GM15510 (cell line): ENCODE results near the gene MIAT.

ENCODE experiments used
- POLR2A ChIP-seq: IDR thresholded peaks from 3 replicates; pipeline ENCODE4 v1.6.1; 2011; ENCODE audit warnings: borderline replicate concordance; ENCODE audit not compliant: insufficient read length; ENCODE audit errors: extremely low read depth

The MIAT gene

DNA sequence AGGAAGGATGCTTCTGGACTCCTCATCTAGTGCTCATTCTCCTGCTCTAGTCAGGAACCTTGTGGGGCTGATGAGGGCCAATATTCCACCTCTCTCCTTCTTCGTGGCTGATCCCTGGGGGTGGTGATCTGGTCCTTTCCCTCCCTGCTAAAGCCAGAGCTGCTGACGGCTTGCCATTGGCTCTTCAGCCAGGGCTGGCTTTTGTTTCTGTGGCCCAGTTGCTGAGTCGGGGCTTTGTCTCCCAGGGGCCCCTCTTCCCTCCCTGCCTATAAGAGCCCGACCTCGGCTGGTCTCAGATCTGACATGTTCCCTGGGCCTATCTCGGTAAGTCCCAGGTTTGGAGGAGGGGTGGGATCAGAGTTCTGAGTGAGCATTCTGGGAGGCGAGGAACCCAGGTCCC is 35.7 kb upstream of the MIAT start, which contains the start of gene CRYBA4:
CRYBA4 (plus strand) TSS at position 301 of the 400 bp plus-strand sequence. CDS start 634 bp downstream, outside the sequence.
- TF ChIP-seq POLR2A, result no peak

DNA sequence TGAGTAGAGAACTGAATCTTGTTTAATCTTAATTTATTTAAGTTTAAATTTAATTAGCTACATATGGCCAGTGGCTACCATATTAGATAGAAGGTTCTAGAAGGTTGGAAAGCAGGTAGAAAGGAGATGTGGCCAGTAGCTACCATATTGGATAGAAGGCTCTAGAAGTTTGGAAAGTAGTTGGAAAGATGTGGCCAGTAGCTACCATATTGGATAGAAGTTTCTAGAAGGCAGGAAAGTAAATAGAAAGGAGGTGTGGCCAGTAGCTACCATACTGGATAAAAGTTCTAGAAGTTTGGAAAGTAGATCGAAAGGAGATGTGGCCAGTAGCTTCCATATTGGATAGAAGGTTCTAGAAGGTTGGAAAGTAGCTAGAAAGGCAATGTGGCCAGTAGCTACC is 33.4 kb upstream of the MIAT start:
- no peak for TF ChIP-seq POLR2A

DNA sequence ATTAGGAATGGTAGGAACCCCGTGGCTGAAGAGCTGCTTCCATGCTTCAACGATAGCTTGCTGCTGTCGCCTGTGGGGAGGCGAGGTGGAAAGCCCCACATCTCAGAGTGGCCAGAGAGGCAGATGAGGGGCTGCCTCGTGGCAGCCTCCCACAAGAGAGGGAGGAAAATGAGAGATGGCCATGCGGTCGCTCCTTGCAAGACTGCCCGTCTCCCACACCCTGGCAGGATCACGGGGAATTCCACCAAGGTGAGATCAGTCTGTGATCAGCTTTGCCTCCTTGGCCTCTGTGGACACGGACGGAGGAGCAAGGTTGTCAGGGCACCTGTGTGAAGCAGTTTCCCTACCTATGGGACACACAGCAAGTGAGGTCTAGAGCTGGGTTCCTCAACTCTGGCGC is 32.6 kb upstream of the MIAT start:
- TF ChIP-seq POLR2A, result no peak

- TF ChIP-seq POLR2A, result no peak
These were observed 27.2 kb upstream of the MIAT start for GRCh38 chr22:26629988-26630761.

DNA sequence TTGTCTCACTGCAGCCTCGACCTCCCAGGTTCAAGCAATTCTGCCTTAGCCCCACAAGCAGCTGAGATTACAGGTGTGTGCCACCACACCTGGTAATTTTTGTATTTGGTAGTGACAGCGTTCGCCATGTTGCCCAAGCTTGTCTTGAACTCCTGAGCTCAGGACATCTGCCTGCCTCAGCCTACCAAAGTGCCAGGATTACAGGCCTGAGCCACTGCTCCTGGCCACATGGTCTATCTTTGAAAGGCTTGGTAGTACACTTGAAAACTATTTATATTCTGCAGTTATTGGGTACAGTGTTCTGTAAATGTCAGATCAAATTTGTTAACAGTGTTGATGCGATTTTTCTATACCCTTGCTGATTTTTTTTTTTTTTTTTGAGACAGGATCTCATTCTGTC is 26.1 kb upstream of the MIAT start:
- TF ChIP-seq POLR2A, result no peak

DNA sequence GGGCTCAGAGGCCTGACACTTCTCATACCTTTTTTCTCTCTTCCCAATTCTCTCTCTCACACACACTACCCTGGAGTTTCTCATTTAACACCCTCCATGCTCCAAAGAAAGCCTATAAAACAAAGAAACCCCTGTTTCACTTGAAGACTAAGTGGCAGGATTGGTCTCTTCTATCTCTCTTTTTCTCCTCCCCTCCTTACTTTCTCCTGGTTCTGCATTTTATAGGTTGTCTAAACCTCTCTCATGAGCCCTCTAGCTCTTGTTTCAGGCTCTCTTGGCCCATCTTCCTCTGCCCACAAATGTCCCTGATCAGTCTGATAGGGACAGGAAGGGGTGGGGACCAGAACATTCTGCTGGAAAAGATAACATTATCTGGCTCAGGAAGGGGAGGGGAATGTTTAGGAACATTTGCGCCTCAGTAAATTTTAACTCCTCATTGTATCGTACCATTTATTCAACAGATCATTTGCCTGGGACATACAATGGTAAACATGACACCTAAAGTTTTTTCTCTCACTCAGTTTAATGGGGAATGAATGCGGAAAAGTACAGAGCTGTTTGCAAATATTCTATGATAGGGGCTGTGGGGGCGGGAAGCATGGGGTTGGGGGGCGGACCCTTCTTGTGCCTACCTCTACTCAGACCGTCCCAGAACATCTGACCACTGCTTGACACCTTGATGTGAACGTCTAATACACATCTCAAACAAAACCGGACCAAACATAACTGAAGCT is 24.8 kb upstream of the MIAT start:
- no peak for TF ChIP-seq POLR2A

DNA sequence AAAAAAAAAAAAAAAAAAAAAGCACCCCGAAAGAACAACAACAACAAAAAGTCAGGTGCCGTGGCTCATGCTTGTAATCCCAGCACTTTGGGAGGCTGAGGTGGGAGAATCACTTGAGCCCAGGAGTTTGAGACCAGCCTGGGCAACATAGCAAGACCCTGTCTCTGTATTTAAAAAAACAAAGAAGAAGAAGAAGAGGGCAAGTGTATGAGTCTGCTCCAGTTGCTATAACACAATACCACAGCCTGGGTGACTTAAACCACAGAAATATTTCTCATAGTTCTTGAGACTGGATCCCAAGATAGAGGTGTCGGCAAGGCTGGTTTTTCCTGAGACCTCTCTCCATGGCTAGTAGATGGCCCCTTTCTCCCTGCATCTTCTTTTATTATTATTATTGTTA is 23.2 kb upstream of the MIAT start:
- no peak for TF ChIP-seq POLR2A

DNA sequence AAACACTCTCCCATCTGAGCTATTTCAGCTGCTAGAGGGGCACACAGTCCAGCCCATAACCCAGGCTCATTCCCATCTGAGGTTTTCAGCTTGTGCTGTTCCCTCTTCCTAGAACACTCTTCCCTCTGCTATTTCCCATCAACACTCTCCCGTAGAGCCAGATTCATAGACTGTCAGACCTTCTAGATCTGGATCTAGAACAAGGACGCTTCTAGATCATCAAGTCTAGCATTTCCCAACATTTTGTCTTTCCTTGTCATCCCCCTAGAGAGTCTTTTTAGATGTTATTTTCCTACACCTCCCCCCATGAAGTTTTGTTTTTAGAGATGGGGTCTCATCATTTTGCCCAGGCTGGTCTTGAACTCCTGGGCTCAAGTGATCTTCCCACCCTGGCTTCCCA is 22.3 kb upstream of the MIAT start:
- no peak for TF ChIP-seq POLR2A

DNA sequence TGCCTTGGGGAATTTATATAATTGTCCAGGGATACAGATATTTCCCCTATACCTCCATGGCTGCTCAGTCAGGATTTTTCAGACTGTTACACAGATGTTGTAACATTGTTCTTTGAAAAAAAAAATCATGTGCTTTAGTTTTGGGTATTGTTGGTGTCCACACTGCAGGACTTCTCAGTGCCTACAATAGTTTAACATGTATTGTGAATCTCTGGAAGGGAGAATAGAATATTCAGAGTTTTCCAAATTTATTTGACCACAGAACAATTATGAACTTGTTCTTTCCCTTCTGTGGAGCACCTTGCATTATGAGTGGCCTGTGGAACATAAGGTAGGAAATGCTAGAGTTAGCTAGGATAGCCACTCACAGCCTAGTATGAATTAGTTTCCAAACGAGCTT is 21.1 kb upstream of the MIAT start:
- no peak for TF ChIP-seq POLR2A

- TF ChIP-seq POLR2A, result no peak
These were observed 14.6 kb upstream of the MIAT start for GRCh38 chr22:26642465-26643417.

DNA sequence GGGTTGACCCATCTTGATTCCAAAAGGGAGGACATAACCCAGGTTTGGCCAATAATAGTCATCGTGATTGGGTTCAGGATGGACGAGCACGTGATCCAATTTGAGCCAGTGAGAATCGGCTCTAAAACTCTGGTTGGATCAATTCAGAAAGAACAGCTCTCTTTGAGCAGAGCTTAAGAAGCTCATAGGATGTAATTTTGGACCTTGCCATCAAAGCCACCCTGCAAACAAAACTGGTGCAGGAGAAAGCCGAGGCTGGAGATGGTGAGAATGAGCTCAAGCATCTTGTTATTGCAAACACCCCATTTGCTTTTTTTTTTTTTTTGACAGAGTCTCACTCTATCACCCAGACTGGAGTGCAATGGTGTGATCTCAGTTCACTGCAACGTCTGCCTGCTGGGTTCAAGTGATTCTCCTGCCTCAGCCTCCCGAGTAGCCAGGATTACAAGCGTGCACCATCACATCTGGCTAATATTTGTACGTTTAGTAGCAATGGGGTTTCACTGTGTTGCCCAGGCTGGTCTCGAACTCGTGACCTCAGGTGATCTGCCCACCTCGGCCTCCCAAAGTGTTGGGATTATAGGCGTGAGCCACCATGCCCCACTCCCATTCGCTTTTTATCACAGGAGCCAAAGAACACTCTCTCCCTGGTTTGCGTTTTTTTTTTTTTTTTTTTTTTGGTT is 13.8 kb upstream of the MIAT start:
- TF ChIP-seq POLR2A, result no peak

GRCh38 chr22:26646158-26646557 is 11.2 kb upstream of the MIAT start:
- TF ChIP-seq POLR2A, result no peak

DNA sequence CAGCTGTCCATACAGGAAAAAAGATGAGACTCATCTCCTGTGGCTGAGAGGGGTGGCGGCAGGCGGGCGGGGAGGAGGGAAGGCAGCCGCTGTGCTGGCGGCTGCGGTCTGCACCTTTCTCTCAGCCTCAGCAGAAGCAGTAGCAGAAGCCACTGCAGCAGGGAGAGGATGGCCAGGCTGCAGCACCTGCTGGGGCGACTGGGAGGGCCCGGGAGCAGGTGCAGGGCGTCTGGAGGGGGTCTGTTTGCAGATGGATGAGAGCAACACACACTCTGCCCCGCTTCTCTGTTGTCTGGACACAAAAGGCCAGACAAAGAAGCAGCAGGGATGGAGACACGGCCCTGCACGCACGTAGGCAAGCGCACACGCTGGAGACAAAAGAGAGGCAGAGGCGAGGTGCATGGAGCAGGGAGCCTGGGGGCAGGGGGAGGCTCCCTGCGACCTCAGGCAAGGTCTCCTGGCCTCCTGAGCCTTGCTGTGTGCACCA is 9.3 kb upstream of the MIAT start:
- no peak for TF ChIP-seq POLR2A
